ENCODE measurements around the gene SLC5A1.
"Not testable (repeated sequence)": the region's sequence is repeated elsewhere in the genome, so short reads cannot be mapped to it uniquely, and the experiment has no call there.

Gene SLC5A1

DNA sequence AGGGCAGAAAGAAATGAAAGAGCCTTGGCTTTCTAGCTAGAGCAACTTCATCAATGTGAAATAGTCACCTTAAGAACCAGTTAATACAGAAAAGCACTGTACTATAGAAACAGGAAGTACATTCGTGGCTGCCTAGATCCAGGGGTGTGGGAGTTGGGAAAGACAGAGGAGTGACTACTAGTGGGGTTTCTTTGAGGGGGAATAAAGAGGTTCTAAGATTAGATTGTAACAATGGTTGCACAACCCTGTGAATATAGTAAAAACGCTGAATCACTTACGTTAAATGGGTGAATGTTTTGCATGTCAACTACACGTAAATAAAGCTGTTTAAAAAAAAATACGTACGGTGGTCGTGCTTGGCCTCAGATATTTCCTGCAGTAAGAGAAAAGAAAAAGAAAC lies 107.6 kb downstream of the SLC5A1 start:
- not testable (repeated sequence) for FAIRE-seq

DNA sequence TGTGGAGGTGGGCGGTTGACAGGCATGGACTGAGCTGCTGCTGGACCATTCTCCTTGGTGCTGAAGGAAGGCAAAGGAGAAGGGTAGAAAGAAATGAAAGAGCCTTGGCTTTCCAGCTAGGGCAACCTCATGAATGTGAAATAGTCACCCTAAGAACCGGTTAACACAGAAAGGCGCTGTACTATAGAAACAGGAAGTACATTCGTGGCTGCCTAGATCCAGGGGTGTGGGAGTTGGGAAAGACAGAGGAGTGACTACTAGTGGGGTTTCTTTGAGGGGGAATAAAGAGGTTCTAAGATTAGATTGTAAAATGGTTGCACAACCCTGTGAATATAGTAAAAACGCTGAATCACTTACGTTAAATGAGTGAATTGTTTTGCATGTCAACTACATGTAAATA lies 108.6 kb downstream of the SLC5A1 start:
- not testable (repeated sequence) for FAIRE-seq

DNA sequence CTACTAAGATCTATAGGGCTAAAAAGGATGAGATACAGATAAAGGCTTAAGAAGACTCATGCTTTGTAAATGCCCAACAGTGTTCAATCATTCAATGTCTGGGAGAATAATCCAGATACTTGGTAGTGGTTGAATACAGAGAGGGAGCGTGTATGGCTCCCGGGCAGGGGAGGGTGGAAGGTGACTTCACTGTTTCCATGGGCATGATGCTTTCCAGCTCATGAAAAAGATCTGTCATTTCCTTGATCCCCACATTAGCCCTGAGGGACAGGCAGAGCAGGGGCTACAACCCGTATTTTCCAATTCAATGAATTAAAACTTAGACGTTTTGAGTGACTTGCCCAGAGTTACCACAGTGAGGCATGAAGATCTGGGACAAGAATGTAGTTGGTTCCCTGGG lies 111.7 kb downstream of the SLC5A1 start:
- FAIRE-seq: not testable (repeated sequence)

DNA sequence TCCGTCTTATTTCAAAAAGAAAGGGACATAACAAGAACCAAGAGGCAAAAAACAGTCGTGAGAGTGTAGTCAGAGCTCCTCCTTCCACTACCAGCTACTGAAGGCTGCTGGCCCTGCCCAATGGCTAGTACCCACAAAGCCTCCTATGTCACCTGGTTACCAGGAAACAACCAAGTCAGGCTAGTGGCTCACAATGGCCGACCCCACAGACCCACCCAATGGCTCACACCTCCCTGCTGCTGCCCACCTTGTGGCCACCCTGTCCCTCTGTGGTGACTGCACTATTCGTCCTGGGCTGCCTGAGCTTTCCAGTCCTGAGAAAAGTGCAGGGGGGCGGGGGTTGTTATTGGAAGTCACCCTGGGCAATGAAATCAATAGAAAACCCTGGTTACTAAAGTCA lies 114.6 kb downstream of the SLC5A1 start:
- FAIRE-seq: not testable (repeated sequence)

DNA sequence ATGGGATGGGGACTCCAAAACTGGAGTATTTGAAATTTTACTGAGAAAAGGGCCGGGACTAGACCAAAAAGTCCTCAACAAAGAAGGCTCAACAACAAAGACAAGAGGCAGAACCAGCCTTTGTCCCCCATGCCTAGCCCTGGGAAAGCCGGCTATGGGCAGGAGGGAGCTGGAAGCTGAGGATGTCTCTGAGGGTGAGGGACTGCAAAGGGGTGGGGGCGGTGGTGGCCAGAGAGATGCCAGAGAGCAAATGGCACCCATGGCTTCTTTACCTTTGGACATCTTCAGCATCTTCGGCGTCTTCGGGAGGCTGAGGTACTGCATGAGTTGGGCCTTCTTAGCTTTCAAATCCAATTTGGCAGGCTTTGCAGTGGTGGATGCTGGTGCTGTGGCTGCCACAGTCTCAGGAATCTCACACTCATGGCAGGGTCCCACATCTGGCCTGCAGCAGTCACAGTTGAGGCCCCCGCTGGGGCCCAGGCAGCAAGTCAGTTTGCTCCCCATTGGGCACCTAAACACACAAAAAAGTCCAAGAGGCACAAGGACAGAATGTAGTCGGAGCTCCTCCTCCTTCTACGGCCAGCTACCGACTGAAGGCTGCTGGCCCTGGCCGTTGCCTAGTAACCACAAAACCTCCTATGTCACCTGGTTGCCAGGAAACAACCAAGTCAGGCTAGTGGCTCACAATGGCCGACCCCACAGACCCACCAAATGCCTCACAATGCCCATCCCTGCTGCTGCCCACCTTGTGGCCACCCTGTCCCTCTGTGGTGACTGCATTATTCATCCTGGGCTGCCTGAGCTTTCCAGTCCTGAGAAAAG lies 115.9 kb downstream of the SLC5A1 start, which contains the start of gene C22orf42:
Gene C22orf42, minus strand, starts transcription at position 592 of the 822 bp plus-strand sequence. Its CDS starts 88 bp downstream, at position 504.
- no peak for FAIRE-seq

DNA sequence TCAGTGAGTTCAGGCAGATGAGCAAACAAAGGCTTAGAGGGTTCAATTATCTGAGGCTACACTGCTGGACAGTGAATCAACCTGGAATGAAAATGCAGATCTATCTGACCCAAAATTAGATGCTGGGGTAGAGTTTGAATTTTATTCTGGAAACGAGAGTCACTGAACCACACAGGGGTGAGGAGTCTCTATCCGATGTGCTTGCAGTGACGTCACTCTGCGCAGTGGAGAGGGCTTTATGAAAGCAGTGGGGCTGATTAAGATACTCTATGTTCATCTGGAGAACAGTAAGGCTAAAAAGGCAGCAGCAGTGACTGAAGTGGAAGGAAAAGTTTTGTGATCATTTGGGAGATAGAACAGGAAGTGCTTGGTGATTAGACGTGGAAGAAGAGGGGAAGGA lies 117.3 kb downstream of the SLC5A1 start:
- not testable (repeated sequence) for FAIRE-seq

Data from G401.6 (cell line).